Measurements from ENCODE around the gene INHBE. TPM values are rescaled to one million over a fixed set of nuclear protein-coding genes. Genes with fewer than 3 reads are reported as not detected.
"Not testable (repeated sequence)": the region's sequence is repeated elsewhere in the genome, so short reads cannot be mapped to it uniquely, and the experiment has no call there.

The INHBE gene
- polyA plus RNA-seq, 1 experiment: 10.8 TPM

GRCh38 chr12:57490126-57490525, 35.0 kb downstream of the INHBE start:
- no peaks in the 10 kb centered on the region for H3K27me3 ChIP-seq (ENCODE audit: control insufficient read depth, insufficient read depth, low read length)
- ChIA-PET CTCF (interaction anchor here (1.1 kb wide), 1 partner anchor 32 kb away, joined by 4 read pairs; no protein-coding TSS in a partner anchor), POLR2A (no interaction called here)
- TF ChIP-seq, protein P1, sequence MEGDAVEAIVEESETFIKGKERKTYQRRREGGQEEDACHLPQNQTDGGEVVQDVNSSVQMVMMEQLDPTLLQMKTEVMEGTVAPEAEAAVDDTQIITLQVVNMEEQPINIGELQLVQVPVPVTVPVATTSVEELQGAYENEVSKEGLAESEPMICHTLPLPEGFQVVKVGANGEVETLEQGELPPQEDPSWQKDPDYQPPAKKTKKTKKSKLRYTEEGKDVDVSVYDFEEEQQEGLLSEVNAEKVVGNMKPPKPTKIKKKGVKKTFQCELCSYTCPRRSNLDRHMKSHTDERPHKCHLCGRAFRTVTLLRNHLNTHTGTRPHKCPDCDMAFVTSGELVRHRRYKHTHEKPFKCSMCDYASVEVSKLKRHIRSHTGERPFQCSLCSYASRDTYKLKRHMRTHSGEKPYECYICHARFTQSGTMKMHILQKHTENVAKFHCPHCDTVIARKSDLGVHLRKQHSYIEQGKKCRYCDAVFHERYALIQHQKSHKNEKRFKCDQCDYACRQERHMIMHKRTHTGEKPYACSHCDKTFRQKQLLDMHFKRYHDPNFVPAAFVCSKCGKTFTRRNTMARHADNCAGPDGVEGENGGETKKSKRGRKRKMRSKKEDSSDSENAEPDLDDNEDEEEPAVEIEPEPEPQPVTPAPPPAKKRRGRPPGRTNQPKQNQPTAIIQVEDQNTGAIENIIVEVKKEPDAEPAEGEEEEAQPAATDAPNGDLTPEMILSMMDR (IDR thresholded peaks at IDR 0.05; ENCODE audit: low read depth, low read length): no peak
- no peak for DNase-seq (ENCODE audit: low read depth, low spot score)
- H3K9me3 ChIP-seq (ENCODE audit: control insufficient read depth, insufficient read depth, low read length): no peaks in the 10 kb centered on the region; the same call in 1 of the 2 replicates
- H3K27ac ChIP-seq (ENCODE audit: low read depth, low read length): no peak overlapping the region
- no peak overlapping the region for H3K4me3 ChIP-seq (ENCODE audit: low read depth, low read length)

GRCh38 chr12:57491393-57492280, 36.5 kb downstream of the INHBE start:
- no peaks in the 10 kb centered on the region for H3K27me3 ChIP-seq (ENCODE audit: control insufficient read depth, insufficient read depth, low read length)
- ChIA-PET POLR2A (no interaction called here), CTCF (interaction anchor here (0.8 kb wide), 1 partner anchor 33 kb away, joined by 3 read pairs; no protein-coding TSS in a partner anchor)
- H3K9me3 ChIP-seq (ENCODE audit: control insufficient read depth, insufficient read depth, low read length): no peaks in the 10 kb centered on the region; the same call in 1 of the 2 replicates
- H3K27ac ChIP-seq (ENCODE audit: low read depth, low read length): no peak overlapping the region
- no peak overlapping the region for H3K4me3 ChIP-seq (ENCODE audit: low read depth, low read length)
- no peak for DNase-seq (ENCODE audit: low read depth, low spot score)
- TF ChIP-seq, protein P1 (IDR thresholded peaks at IDR 0.05; ENCODE audit: low read depth, low read length): no peak

GRCh38 chr12:57495051-57495701, 40.1 kb downstream of the INHBE start:
- H3K27ac ChIP-seq (ENCODE audit: low read depth, low read length); H3K4me3 ChIP-seq (ENCODE audit: low read depth, low read length); DNase-seq (ENCODE audit: low read depth, low spot score); H3K27me3 ChIP-seq (ENCODE audit: control insufficient read depth, insufficient read depth, low read length); CTCF ChIA-PET; H3K9me3 ChIP-seq (ENCODE audit: control insufficient read depth, insufficient read depth, low read length); POLR2A ChIA-PET: not testable (repeated sequence)

- ChIA-PET POLR2A (no interaction called here), CTCF (interaction anchor here (1.0 kb wide), 1 partner anchor 38 kb away, joined by 4 read pairs; no protein-coding TSS in a partner anchor)
- H3K9me3 ChIP-seq (ENCODE audit: control insufficient read depth, insufficient read depth, low read length): no peaks in the 10 kb centered on the region; the same call in 1 of the 2 replicates
- DNase-seq (ENCODE audit: low read depth, low spot score): no peak
- TF ChIP-seq, protein P1 (IDR thresholded peaks at IDR 0.05; ENCODE audit: low read depth, low read length): no peak
- no peak overlapping the region for H3K27ac ChIP-seq (ENCODE audit: low read depth, low read length)
- H3K27me3 ChIP-seq (ENCODE audit: control insufficient read depth, insufficient read depth, low read length): no peaks in the 10 kb centered on the region
- H3K4me3 ChIP-seq (ENCODE audit: low read depth, low read length): no peak overlapping the region
Measured at GRCh38 chr12:57496822-57497221, 41.7 kb downstream of the INHBE start.

DNA sequence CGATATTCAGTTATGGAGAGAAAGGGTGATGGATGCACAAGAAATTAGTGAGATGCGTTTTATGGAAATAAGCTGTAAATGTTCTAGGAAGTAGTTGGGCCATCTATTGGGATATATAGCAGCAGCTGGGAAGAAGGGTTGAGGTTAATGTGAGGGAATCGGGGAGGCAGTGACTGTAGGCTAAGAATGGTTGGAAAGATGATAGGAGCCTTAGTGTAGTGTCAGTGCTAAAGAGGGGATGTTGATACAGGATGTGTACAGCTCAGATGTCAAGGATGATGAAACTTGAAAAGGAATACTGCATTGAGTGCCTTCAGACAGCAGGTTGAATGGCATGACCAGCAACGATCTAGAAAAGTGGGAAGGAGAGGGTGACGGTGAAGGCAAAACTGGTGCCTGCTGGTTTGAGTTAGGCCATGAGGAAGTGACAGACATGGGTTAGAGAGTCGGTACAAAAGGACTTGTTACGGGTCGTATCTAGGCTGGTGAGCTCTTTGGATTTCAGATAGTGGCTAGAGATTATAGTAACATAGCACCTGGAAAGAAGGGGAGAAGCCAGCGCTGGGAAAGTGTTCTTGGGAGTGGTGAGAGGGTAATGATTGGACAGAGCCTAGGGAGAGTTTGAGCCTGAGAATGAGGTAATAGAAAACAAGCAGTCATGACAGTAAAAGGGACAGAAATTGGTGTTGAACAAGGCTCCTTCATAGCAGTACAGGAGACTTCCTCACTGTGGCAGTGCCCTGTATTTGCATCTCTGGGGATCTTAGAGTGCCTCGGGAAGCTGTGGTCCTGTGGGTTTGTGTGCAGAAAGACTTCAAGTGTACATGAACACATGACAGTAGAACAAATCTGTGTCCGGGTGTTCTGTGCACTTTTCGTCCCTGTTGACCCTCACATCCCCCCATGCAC, 42.4 kb downstream of the INHBE start:
- CTCF ChIA-PET: interaction anchor here (1.0 kb wide), 1 partner anchor 39 kb away, joined by 4 read pairs; no protein-coding TSS in a partner anchor
- DNase-seq (ENCODE audit: low read depth, low spot score): no peak
- TF ChIP-seq, protein P1 (IDR thresholded peaks at IDR 0.05; ENCODE audit: low read depth, low read length): no peak
- Histone ChIP-seq H3K4me3 (ENCODE audit: low read depth, low read length) (no peak overlapping the region), H3K9me3 (ENCODE audit: control insufficient read depth, insufficient read depth, low read length) (no peaks in the 10 kb centered on the region; the same call in 1 of the 2 replicates), H3K27me3 (ENCODE audit: control insufficient read depth, insufficient read depth, low read length) (no peaks in the 10 kb centered on the region), H3K27ac (ENCODE audit: low read depth, low read length) (no peak overlapping the region)
- POLR2A ChIA-PET: no interaction called here

Data from AG04450 (cell line).